Measurements from ENCODE around the gene C2CD4B.

- no peak for TF ChIP-seq CTCF (IDR thresholded peaks at IDR 0.05; ENCODE audit: insufficient read depth, low read length, poor library complexity, severe bottlenecking)
- TF ChIP-seq EZH2phosphoT487 (conservative IDR thresholded peaks at IDR 0.05; ENCODE audit: low read length): no peak
These were observed 39.3 kb downstream of the C2CD4B start for GRCh38 chr15:62125773-62126172.
